GM10248 (cell line): ENCODE results near the gene HAUS8.

ENCODE experiments used
- CTCF ChIA-PET: fragments of 300-600 bp; sonication (Branson Sonifier 250); formaldehyde crosslinking; extraction: SDS; loops from one replicate; lab custom pipeline; 2021; ENCODE audit warnings: antibody characterized with exemption; lab: Yijun Ruan, JAX
- POLR2A ChIA-PET: fragments of 350-650 bp; sonication (Branson Sonifier 250); formaldehyde crosslinking; extraction: SDS; loops from one replicate; lab custom pipeline; 2020; ENCODE audit warnings: antibody characterized with exemption; lab: Yijun Ruan, JAX
- DNase-seq: peaks from one replicate; pipeline ENCODE4 v3.0.0; 2012; ENCODE audit errors: extremely low spot score
- TF ChIP-seq, protein P1 (sequence below): IDR thresholded peaks from 2 replicates; pipeline ENCODE4 v1.5.1; 2012; ENCODE audit warnings: mild to moderate bottlenecking, low read depth; ENCODE audit errors: extremely low read depth, missing control alignments, control extremely low read depth

Gene HAUS8

DNA sequence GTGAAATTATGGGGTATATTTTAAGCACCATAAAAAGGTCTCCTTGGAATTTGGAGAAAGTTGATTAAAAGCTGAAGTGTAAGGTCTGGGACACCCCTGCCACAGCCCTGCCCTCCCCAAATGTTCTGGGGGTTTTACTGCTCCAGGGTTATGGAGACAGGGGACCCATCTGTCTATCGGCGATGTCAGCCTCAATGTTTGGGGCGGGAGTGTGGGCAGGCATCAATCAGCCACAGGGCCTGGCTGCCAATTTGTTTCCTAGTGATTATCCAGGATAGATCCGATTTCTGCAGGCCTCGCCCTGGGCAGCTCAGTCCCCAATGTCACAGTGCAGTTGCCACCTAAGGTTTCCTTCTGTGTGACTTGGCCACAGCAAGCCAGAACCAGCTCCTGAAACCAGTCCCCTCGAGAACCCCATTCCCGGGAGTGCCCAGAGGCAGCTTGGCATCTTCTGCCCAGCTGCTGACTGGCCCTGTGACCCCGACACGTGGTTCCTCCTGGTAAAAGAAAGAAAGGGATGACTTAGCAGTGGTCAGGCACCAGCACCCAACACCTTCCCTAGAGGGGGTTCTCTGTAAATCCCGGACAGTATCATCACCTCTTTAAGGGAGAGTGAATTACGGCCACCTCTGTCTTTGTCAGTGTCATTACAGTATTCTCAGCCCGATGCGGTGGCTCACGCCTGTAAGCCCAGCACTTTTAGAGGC is 41.9 kb upstream of the HAUS8 start:
- no peak for DNase-seq
- POLR2A ChIA-PET = no interaction called here
- CTCF ChIA-PET = interaction anchor here (1.8 to 2.6 kb wide), 2 partner anchors 8 to 11 kb away, joined by 4 to 15 read pairs; no protein-coding TSS in a partner anchor
- TF ChIP-seq, protein P1, sequence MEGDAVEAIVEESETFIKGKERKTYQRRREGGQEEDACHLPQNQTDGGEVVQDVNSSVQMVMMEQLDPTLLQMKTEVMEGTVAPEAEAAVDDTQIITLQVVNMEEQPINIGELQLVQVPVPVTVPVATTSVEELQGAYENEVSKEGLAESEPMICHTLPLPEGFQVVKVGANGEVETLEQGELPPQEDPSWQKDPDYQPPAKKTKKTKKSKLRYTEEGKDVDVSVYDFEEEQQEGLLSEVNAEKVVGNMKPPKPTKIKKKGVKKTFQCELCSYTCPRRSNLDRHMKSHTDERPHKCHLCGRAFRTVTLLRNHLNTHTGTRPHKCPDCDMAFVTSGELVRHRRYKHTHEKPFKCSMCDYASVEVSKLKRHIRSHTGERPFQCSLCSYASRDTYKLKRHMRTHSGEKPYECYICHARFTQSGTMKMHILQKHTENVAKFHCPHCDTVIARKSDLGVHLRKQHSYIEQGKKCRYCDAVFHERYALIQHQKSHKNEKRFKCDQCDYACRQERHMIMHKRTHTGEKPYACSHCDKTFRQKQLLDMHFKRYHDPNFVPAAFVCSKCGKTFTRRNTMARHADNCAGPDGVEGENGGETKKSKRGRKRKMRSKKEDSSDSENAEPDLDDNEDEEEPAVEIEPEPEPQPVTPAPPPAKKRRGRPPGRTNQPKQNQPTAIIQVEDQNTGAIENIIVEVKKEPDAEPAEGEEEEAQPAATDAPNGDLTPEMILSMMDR = no peak

DNA sequence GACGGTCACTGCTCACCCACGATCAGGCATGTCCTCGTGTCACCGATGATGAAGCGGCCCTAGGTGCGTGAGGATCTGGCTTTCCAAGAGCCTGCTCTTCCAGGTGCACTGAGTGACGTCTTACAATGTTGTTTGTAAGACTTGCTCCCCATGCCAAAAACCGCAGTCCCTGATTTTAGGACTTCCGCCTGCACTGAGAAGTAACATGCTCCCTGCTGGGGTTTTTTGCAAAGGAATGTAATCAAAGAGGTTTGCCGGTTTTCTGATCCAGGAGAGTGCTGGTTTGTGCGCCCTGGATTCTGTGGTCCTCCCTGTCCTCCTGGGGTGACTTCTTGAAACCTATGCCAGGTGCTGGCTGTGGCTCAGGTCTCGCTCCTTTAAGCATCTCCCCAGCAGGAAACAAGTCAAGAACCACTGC is 39.2 kb upstream of the HAUS8 start:
- TF ChIP-seq, protein P1 = no peak
- no peak for DNase-seq
- CTCF ChIA-PET = no interaction called here
- POLR2A ChIA-PET = no interaction called here

DNA sequence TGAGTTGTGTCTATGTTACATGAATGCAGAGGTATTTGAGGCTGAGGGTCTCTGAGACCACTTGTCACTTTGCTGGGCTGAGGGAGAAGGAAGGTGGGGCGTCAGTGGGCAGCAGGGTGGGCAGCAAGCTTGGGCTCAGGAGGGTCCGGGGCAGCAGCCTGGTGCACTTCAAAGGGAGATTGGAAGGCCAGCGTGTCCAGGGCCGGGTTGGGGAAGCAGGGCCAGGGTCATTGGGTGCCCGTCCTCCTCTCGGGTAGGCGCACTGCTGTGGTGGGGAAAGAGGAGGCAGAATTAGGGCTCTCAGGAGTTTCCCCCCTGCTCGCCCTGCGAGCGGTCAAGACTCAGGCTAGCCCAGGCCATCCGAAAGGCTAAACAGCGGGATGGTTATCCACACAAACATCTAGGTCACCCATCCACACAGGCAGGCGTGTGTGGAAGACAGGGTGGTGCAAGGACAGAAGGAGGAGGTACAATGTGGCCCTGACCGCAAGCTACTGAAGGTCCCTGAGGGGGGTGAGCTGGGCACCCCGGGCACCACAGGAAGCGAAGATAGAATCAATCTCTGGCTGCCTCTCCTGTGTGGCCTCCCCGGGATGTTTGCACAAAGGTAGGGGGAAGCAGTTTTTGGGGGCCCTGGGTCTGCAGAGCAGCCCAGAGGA is 38.0 kb upstream of the HAUS8 start:
- ChIA-PET POLR2A (interaction anchor here (1.0 kb wide), 1 partner anchor 9 kb away, joined by 3 read pairs; no protein-coding TSS in a partner anchor), CTCF (no interaction called here)
- TF ChIP-seq, protein P1 = no peak
- DNase-seq = no peak

DNA sequence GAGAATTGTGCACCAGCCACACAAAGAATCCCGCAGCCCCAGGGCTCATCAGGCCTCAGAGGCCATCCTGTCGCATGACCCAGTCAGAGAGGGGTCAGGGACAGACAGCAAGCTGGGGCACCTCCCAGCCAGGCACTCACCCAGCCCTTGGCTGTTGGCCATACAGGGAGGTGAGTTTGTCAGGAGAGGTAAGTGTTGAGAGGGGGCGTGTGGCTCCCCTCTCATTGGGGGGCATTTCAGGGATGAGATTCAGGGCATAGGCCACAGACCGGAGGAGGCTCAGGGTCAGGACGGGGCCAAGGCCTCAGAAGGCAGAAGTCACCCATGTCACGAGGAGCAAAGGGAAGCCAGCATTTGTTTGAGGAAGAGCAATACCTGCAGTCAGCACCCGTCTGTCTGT is 37.4 kb upstream of the HAUS8 start:
- DNase-seq = no peak
- POLR2A ChIA-PET = interaction anchor here (1.0 kb wide), 1 partner anchor 9 kb away, joined by 3 read pairs; no protein-coding TSS in a partner anchor
- TF ChIP-seq, protein P1 = no peak
- CTCF ChIA-PET = no interaction called here

DNA sequence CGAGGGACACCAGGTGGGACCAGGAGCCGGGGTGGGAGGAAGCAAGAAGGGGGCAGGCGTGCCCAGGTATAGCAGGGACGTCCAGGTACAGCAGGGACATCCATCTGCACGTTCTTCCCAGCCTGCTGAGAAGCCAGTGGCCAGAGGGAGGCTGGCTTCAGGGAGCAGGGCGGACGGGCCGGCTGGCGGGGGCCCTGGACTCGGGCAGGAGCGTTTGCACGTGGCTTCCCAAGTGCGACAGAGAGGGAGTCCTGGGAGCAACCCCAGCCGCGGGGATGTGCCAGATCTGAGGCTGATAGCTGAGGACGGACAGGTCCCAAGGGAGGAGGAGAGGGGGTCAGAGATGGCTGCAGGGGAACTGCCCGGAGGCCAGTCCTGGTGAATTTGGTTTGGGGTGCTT is 37.0 kb upstream of the HAUS8 start:
- CTCF ChIA-PET = no interaction called here
- DNase-seq = no peak
- TF ChIP-seq, protein P1 = no peak
- POLR2A ChIA-PET = no interaction called here

DNA sequence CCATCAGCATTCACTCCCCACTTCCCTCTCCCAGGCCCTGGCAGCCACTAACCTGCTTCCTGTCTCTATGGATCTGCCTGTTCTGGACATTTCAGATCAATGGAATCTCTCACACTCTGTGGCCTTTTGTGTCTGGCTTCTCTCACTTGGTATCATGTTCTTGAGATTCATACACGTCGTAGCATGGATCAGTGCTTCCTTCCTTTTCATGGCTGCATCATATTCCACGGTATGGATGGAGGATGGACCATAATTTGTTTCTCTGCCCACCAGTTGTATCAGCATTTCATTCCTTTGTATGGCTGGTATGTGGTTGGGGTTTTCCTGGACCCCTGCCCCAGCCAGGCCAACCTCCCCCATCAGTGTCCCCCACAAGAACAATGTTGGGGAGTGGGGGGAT is 36.5 kb upstream of the HAUS8 start:
- no peak for DNase-seq
- POLR2A ChIA-PET = no interaction called here
- CTCF ChIA-PET = interaction anchor here (1.0 to 2.2 kb wide), 4 partner anchors 11 to 33 kb away, joined by 3 to 15 read pairs (median 6); no protein-coding TSS in a partner anchor
- TF ChIP-seq, protein P1 = no peak
